HAP-1 (cell line): ENCODE measurements around the gene CXCL11.
"Not testable (repeated sequence)": the region's sequence is repeated elsewhere in the genome, so short reads cannot be mapped to it uniquely, and the experiment has no call there.

Experiments used
- DNase-seq, 2 experiments: peaks; one replicate each; pipeline ENCODE4 v3.0.0-alpha.2; 2016 to 2020; ENCODE audit warnings: low spot score in 2 of 2
- H3K27me3 ChIP-seq: fragments of 250-450 bp; sonication (Bioruptor Pico); 2 replicates; pipeline ENCODE4 v1.5.1; 2020; ENCODE audit warnings: low read depth, mild to moderate bottlenecking, moderate library complexity
- H3K36me3 ChIP-seq: fragments of 250-450 bp; sonication (Bioruptor Pico); replicated peaks from 2 replicates; pipeline ENCODE4 v1.5.1; 2020; ENCODE audit warnings: mild to moderate bottlenecking
- H3K4me1 ChIP-seq: fragments of 250-450 bp; sonication (Bioruptor Pico); 2 replicates; pipeline ENCODE4 v1.5.1; 2020; ENCODE audit warnings: mild to moderate bottlenecking
- H3K4me3 ChIP-seq: fragments of 250-450 bp; sonication (Bioruptor Pico); 2 replicates; pipeline ENCODE4 v1.5.1; 2020; ENCODE audit warnings: mild to moderate bottlenecking, moderate library complexity
- H3K9me3 ChIP-seq: fragments of 250-450 bp; sonication (Bioruptor Pico); 2 replicates; pipeline ENCODE4 v1.5.1; 2020; ENCODE audit warnings: mild to moderate bottlenecking, moderate library complexity
- in situ Hi-C: fragments of 300-500 bp; cut with MboI; formaldehyde crosslinking; loops from 3 replicates; pipeline ENCODE4 v1.14.3; 2020; ENCODE audit warnings: low sequenced_read_pairs, inconsistent platforms, mixed read lengths

The CXCL11 gene

DNA sequence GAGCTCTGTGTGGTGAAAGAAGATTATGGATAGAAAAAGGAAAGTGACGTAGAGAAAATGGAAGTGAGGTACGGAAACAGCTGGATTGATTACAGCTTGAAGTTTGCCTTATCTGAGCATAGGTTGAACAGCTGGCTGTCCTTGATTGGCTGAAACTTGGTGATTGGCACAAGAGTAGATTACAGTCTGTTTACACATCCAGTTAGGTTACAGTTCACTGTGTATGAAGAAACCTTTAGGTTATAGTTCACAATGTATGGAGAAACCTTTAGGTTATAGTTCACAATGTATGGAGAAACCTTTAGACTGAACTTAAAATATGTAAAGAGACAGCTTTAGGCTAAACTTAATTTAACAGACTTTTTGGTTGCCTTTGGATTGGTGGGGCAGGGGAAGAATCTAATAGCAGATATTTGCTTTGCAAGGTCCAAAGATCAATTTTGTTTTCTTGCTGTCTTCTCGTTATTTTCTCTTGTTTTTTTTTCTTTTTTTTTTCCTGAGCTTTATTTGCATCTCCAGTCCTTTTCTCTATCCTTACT, 23.1 kb upstream of the CXCL11 start:
- Histone ChIP-seq H3K4me1 (peaks cover 24% of the 10 kb centered on the region), H3K36me3 (no peaks in the 10 kb centered on the region), H3K4me3 (no peak overlapping the region), H3K27me3 (peaks cover 15% of the 10 kb centered on the region), H3K9me3 (no peaks in the 10 kb centered on the region)
- no peak for DNase-seq
- in situ Hi-C loops = no loop called here

DNA sequence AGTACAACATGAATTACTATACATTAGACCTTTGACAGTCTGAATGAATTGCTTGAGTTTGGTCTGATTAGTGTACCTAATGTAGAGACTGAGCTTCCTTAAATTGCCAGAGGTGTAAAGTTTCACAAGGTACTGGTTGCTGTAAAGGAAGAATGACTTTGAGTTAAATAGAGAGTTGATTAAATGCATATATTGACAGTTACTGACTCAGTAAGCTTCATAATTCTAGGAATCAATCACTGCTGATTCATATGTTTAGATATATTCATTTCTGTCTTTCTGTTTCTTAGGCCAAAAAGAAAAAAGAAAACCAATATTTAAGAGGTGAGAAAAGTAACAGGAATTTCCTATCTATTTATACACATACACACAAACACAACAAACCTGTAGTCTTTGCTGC, 22.4 kb upstream of the CXCL11 start:
- no peak overlapping the region for H3K4me3 ChIP-seq
- H3K4me1 ChIP-seq = peaks cover 31% of the 10 kb centered on the region
- DNase-seq = no peak
- no peaks in the 10 kb centered on the region for H3K9me3 ChIP-seq
- no peaks in the 10 kb centered on the region for H3K36me3 ChIP-seq
- in situ Hi-C loops = no loop called here
- peaks cover 15% of the 10 kb centered on the region for H3K27me3 ChIP-seq

DNA sequence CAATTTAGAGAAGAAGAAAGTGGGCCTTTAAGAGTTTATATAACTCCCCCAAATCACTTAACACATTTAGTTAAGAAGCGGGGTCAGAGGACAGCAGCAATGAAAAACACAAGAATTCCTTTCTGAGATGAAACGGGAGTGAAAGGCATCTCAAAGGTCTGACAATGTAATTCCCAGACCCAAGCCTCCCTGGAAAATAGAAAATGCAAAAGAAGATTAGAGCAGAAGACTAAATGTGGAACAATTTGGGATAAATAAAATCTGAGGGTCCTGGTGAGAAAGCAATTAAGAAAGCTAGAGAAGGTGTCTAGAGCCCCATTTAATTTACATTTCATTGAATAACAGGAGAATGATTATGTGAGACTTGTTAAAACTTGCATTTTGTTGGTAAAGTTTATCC, 19.6 kb upstream of the CXCL11 start:
- peaks cover 6% of the 10 kb centered on the region; the same call in 1 of the 2 replicates for H3K27me3 ChIP-seq
- peaks cover 31% of the 10 kb centered on the region for H3K4me1 ChIP-seq
- H3K4me3 ChIP-seq = no peak overlapping the region
- H3K36me3 ChIP-seq = no peaks in the 10 kb centered on the region
- DNase-seq = peak; percentile 42 to 93
- H3K9me3 ChIP-seq = no peaks in the 10 kb centered on the region
- in situ Hi-C loops = no loop called here

DNA sequence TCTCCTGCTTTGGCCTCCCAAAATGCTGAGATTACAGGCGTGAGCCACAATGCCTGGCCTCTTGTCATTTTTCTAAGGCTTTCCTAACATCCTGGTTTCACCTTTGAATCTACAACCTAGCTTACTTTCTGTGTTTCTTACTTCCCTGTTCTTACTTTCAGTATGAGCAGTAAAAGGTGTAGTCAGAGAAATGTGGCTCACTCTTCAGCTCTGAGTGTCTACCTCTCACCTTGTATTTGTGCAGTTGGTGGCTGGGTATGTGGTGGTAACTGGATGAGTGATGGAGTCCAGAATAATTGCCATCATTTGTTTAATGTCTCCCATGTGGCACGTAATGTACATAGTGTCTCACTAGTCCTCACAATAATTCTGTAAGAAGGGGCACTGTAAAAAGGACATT, 19.1 kb upstream of the CXCL11 start:
- Histone ChIP-seq H3K27me3 (peaks cover 6% of the 10 kb centered on the region; the same call in 1 of the 2 replicates), H3K4me3 (no peak overlapping the region)

DNA sequence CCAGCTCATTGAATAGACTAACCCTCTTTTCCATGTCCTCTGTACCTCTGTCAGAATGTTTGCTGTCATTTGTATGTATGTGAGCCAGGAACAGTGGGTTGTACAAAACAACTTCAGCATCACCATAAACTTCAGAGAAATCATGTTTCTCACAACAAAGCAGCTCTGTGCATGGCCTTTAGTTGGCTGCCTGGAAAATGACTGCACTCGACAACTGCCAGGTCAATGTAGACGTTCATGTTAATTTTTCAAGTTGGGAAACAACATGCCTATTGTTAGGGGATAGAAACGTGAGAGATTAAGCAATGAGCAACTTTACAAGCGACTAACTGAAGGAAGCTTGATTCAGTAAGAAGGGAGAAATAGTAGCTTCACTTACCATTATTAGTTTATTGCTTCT, 17.9 kb upstream of the CXCL11 start:
- H3K36me3 ChIP-seq = no peaks in the 10 kb centered on the region
- no peak overlapping the region for H3K4me3 ChIP-seq
- H3K9me3 ChIP-seq = no peaks in the 10 kb centered on the region
- H3K4me1 ChIP-seq = peaks cover 31% of the 10 kb centered on the region
- DNase-seq = peak; percentile 55 to 83
- in situ Hi-C loops = no loop called here
- H3K27me3 ChIP-seq = peaks cover 2% of the 10 kb centered on the region; the same call in 1 of the 2 replicates

More for the DNA sequence above, 19.1 kb upstream of the CXCL11 start:
- in situ Hi-C loops = no loop called here
- DNase-seq = peak in 1 of 2 experiments; percentile 39
- Histone ChIP-seq H3K36me3 (no peaks in the 10 kb centered on the region), H3K9me3 (no peaks in the 10 kb centered on the region), H3K4me1 (peaks cover 31% of the 10 kb centered on the region)

DNA sequence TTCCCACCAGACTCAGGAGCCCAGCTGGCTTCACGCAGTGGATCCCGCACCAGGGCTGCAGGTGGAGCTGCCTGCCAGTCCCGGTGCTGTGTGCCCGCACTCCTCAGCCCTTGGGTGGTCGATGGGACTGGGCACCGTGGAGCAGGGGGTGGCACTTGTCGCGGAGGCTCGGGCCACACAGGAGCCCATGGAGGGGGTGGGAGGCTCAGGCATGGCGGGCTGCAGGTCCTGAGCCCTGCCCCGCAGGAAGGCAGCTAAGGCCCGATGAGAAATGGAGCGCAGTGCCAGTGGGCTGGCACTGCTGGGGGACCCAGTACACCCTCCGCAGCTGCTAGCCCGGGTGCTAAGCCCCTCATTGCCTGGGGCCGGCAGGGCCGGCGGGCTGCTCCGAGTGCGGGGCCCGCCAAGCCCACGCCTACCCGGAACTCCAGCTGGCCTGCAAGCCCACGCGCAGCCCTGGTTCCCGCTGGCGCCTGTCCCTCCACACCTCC, 14.7 kb upstream of the CXCL11 start:
- H3K4me3 ChIP-seq, H3K36me3 ChIP-seq, in situ Hi-C loops, DNase-seq, H3K27me3 ChIP-seq, H3K9me3 ChIP-seq: not testable (repeated sequence)
- H3K4me1 ChIP-seq = peaks cover 23% of the 10 kb centered on the region

DNA sequence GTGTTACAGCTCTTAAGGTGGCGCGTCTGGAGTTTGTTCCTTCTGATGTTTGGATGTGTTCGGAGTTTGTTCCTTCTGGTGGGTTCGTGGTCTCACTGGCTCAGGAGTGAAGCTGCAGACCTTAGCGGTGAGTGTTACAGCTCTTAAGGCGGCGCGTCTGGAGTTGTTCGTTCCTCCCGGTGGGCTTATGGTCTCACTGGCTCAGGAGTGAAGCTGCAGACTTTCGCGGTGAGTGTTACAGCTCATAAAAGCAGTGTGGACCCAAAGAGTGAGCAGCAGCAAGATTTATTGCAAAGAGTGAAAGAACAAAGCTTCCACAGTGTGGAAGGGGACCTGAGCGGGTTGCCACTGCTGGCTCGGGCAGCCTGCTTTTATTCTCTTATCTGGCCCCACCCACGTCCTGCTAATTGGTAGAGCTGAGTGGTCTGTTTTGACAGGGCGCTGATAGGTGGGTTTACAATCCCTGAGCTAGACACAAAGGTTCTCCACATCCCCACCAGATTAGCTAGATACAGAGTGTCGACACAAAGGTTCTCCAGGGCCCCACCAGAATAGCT, 14.1 kb upstream of the CXCL11 start:
- DNase-seq, H3K27me3 ChIP-seq, H3K36me3 ChIP-seq, in situ Hi-C loops, H3K9me3 ChIP-seq, H3K4me3 ChIP-seq: not testable (repeated sequence)
- peaks cover 16% of the 10 kb centered on the region for H3K4me1 ChIP-seq

DNA sequence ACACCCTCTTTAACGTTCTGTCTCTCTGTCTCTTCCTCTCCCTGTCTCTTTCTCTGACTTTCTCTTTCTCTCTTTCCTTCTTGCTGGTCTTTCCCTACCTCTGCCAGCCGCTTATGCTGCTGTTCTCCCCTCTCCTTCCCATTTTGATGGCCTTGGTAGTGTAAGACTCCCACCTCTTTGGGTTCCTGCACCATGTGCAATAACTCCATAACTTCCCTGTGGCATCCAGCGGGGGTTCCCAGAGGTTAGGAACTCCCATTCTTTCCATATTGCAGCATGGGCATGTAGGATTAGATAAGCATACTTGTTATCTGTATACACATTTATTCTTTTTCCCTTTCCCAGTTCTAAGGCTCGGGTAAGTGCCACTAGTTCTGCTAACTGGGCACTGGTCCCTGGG, 8.8 kb upstream of the CXCL11 start:
- in situ Hi-C loops, H3K27me3 ChIP-seq, H3K36me3 ChIP-seq, H3K4me3 ChIP-seq, H3K4me1 ChIP-seq, DNase-seq, H3K9me3 ChIP-seq: not testable (repeated sequence)

DNA sequence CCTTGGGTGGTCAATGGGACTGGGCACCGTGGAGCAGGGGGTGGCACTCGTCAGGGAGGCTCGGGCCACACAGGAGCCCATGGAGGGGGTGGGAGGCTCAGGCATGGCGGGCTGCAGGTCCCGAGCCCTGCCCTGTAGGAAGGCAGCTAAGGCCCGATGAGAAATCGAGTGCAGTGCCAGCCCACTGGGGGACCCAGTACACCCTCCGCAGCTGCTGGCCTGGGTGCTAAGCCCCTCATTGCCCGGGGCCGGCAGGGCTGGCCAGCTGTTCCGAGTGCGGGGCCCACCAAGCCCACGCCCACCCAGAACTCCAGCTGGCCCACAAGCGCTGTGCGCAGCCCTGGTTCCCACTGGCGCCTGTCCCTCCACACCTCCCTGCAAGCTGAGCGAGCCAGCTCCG, 7.4 kb upstream of the CXCL11 start:
- H3K4me3 ChIP-seq, H3K36me3 ChIP-seq, H3K9me3 ChIP-seq, H3K4me1 ChIP-seq, DNase-seq, H3K27me3 ChIP-seq, in situ Hi-C loops: not testable (repeated sequence)

DNA sequence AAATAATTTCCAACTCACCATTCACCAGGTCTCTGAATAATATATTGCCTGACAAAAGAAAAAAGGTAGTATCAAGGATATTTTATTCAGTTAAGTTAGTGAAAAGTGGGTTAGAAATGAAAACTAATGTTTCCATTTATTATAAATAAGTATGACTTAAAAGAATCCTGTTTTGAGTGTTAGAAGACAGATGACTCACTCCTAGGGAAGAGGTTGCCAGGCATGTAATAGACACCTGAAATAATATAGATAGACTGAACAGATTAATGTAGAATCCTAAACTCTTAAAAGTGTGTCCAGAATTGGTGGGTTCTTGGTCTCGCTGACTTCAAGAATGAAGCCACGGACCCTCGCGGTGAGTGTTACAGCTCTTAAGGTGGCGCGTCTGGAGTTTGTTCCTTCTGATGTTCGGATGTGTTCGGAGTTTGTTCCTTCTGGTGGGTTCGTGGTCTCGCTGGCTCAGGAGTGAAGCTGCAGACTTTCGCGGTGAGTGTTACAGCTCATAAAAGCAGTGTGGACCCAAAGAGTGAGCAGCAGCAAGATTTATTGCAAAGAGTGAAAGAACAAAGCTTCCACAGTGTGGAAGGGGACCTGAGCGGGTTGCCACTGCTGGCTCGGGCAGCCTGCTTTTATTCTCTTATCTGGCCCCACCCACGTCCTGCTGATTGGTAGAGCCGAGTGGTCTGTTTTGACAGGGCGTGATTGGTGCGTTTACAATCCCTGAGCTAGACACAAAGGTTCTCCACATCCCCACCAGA, 6.5 kb upstream of the CXCL11 start:
- H3K27me3 ChIP-seq, H3K4me3 ChIP-seq, in situ Hi-C loops, H3K9me3 ChIP-seq, H3K4me1 ChIP-seq, H3K36me3 ChIP-seq, DNase-seq: not testable (repeated sequence)

DNA sequence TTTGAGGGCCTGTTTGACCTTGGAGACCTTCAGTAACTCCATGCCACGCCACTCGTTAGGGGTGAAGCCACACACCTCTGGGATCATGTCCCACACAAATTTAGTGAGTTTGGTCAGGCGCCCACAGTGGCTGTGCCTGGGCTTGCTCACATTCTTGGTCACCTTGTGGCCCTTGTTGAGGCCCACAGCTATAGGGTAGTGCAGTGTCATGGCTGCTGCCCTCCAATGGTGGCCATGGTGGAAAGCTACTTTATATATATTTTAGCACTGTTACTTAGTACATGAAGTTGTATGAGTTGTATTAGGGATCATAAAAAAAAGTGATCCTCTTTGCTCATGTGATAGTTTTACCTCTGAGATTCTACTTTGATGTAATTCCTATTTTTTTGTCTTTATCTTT, 985 bp upstream of the CXCL11 start:
- Histone ChIP-seq H3K4me1 (no peaks in the 10 kb centered on the region), H3K4me3 (no peak overlapping the region), H3K9me3 (no peaks in the 10 kb centered on the region), H3K27me3 (peaks cover 8% of the 10 kb centered on the region), H3K36me3 (no peaks in the 10 kb centered on the region)
- in situ Hi-C loops = no loop called here
- DNase-seq = no peak

DNA sequence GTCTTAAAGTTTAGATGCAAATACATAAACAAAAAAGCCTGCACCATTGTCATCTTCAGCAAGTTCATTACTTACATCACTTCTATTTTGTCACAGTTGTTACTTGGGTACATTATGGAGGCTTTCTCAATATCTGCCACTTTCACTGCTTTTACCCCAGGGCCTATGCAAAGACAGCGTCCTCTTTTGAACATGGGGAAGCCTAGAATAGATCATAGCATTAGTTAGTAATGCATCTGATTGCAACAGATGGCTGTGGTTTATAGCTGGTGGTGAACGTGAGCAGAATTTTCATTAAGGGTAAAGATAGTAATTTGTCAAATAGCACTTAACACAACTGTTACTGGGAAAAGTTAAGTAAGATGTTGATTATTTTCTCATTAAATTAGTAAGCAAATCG, 729 bp downstream of the CXCL11 start:
- in situ Hi-C loops = no loop called here
- no peaks in the 10 kb centered on the region for H3K9me3 ChIP-seq
- no peak for DNase-seq
- H3K27me3 ChIP-seq = peaks cover 13% of the 10 kb centered on the region
- H3K36me3 ChIP-seq = no peaks in the 10 kb centered on the region
- no peaks in the 10 kb centered on the region for H3K4me1 ChIP-seq
- H3K4me3 ChIP-seq = no peak overlapping the region

DNA sequence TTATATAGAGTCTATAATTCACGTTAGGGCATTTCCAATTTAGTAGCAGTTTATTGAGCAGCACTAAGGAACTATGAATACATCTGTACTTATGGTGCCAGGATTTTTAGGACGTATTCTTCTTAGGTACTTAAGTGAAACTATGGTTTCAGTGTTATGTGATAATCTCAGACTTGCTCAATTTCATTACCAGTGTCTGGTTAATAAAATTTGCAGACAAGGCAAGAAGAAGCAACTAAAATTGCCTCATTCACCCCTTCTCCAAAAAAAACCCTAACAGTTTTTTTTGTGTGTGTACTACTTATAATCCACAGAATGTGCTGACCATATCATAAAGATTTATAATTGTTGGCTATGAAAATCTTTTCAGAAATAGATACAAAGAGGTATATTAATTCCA, 6.6 kb downstream of the CXCL11 start:
- peaks cover 7% of the 10 kb centered on the region; the same call in 1 of the 2 replicates for H3K4me1 ChIP-seq
- in situ Hi-C loops = no loop called here
- no peaks in the 10 kb centered on the region for H3K36me3 ChIP-seq
- no peaks in the 10 kb centered on the region for H3K9me3 ChIP-seq
- H3K4me3 ChIP-seq = no peak overlapping the region
- DNase-seq = no peak
- H3K27me3 ChIP-seq = peaks cover 26% of the 10 kb centered on the region

DNA sequence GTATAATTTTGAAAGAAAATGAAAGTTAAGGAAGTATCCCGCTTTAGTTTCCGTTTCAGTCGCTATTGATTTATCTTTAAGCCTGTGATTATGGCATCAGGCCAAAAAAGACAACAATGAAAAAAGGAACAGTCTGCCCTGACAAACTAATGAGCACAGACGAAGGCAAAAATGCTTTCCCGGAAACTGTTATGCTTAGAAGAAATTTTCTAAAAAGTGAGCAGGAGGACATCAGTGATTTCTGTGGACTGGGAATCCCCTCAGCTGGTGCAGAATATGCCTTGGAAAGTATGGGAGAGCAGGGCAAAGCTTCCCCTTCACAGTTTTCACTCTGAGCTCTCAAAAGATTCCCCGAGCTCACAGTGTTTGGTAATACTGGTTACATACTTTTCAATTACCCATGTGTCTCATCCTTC, 7.5 kb downstream of the CXCL11 start:
- Histone ChIP-seq H3K4me3 (no peak overlapping the region), H3K4me1 (peaks cover 7% of the 10 kb centered on the region; the same call in 1 of the 2 replicates), H3K36me3 (no peaks in the 10 kb centered on the region), H3K9me3 (no peaks in the 10 kb centered on the region), H3K27me3 (peaks cover 29% of the 10 kb centered on the region)
- DNase-seq = peak in 1 of 2 experiments; percentile 52
- in situ Hi-C loops = no loop called here
